Inflammatory macrophage treated with lipopolysaccharide for 1 hour (primary cell): ENCODE data around the gene RSF1.
A peak's percentile ranks its signal among the peaks of the same experiment; 100 is the strongest.
"Not testable (repeated sequence)": the region's sequence is repeated elsewhere in the genome, so short reads cannot be mapped to it uniquely, and the experiment has no call there.

Experiments
- DNase-seq, 2 donors: peaks; one replicate each; pipeline ENCODE4 v3.0.0-alpha.2; 2020 to 2022

Gene RSF1, protein sequence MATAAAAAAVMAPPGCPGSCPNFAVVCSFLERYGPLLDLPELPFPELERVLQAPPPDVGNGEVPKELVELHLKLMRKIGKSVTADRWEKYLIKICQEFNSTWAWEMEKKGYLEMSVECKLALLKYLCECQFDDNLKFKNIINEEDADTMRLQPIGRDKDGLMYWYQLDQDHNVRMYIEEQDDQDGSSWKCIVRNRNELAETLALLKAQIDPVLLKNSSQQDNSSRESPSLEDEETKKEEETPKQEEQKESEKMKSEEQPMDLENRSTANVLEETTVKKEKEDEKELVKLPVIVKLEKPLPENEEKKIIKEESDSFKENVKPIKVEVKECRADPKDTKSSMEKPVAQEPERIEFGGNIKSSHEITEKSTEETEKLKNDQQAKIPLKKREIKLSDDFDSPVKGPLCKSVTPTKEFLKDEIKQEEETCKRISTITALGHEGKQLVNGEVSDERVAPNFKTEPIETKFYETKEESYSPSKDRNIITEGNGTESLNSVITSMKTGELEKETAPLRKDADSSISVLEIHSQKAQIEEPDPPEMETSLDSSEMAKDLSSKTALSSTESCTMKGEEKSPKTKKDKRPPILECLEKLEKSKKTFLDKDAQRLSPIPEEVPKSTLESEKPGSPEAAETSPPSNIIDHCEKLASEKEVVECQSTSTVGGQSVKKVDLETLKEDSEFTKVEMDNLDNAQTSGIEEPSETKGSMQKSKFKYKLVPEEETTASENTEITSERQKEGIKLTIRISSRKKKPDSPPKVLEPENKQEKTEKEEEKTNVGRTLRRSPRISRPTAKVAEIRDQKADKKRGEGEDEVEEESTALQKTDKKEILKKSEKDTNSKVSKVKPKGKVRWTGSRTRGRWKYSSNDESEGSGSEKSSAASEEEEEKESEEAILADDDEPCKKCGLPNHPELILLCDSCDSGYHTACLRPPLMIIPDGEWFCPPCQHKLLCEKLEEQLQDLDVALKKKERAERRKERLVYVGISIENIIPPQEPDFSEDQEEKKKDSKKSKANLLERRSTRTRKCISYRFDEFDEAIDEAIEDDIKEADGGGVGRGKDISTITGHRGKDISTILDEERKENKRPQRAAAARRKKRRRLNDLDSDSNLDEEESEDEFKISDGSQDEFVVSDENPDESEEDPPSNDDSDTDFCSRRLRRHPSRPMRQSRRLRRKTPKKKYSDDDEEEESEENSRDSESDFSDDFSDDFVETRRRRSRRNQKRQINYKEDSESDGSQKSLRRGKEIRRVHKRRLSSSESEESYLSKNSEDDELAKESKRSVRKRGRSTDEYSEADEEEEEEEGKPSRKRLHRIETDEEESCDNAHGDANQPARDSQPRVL (N-terminal part only)

DNA sequence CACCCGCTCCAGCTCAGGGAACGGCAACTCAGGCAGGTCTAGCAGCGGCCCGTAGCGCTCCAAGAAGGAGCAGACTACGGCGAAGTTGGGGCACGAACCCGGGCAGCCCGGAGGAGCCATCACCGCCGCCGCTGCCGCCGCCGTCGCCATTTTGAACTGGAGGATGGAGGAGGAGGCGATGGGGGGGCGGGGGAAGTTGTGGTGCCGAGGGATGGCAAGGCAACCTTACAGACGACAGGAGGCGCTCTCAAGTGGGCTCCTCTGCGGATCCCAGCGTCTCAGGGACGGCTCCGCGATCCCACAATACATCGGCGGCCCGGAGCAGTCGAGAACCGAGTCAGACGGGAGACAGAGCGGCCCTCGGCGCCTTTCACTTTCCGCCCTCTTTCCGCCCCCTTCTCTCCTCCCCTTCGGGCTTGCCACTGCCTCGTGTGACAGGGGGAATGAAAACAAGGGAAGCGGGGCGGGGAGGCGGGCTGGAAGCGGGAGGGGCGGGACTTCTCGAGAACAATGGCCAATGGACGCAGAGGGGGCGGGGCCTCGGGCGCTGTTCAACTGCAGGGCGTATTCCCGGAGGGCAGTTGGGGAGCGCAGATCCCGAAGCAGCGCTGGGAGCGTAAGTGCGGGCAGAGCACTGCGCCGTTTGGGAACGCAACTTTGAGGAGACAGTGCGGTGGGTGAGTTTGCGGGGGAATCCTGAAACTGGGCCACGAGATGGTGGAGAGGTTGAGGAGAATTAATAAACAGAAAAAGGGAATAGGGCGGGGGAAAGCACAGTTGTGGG, at the start of gene RSF1, which contains the start of gene AAMDC:
Gene RSF1, minus strand, starts transcription at position 158 of the 784 bp plus-strand sequence. Its CDS starts 8 bp downstream, at position 150.
Gene AAMDC, plus strand, starts transcription at position 580 of the 784 bp plus-strand sequence. CDS start 21,353 bp downstream, outside the sequence.
- DNase-seq, result peak; percentile 97 to 98

DNA sequence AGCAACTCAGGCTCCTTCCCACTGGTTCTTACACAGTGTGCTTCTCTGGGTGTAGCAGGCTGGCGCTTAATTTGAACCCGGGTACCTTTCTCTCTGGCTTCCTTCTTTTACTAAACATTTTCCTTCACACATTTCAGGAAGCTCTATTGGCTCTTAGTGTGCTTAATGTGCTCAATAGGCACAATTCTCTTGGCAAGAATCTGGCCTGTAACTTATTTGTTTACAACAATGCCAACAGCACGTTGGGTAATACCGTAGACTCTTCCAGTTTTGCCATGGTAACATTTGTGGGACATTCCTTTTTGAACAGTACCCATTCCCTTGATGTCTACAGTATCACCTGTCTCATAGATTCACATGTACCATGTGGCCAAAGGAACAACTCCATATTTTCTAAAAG, 48.2 kb upstream of the RSF1 start:
- no peak for DNase-seq

DNA sequence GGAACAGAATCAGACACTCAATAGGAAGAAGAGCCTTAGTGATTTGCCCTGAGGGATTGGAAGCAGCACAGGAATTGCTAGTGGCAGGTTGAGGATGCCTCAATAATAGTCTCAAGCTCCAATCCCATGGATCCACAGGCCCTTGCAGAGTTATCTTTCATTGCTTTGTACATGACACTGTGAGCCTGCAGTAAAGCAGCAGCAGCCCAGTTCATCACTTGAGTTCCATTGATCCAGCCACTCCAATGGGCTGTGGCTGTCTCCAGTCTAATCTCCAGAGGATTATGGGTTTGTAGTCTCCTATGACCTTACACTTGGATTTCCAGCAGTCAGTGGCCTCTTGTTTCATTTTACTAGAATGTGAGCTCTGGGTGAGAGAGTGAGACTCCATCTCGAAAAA, 45.8 kb upstream of the RSF1 start:
- no peak for DNase-seq

DNA sequence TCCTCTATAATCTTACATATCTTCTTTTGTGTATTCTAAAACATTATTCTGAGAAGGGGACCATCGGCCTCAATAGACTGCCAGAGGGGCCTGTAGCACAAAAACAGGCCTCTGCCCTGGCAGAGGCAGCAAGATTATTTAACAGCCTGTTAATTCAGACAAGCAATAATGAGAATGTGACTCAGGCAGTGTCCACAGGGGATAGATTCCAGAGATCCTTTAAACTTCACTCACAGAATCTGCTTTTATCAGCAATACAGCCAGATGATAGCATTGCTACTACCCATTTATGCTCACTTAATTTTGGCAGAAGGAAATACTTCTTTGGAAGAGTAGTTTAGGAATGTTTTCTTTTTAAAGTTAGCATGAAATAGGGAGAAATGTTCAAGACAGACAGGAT, 45.3 kb upstream of the RSF1 start:
- DNase-seq, result no peak

DNA sequence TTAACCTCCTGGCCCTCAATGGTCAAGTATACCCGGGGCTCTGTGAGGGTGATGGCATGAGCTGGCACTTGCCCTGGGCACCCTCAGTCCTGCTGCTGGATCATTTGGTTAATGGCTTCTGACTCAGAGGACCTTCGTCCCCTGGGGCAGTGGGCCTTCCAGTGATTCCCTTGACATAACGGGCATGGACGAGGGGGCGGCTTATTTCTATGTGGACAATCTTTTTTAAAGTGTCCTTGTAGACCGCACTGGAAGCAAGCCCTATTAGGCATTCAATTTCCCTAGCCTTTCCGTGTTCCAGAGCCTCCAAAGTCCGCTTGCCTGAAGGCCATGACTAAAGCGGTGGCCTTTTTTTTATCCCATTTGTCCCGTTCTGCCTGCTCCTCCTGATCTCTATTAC, 40.9 kb upstream of the RSF1 start:
- not testable (repeated sequence) for DNase-seq

DNA sequence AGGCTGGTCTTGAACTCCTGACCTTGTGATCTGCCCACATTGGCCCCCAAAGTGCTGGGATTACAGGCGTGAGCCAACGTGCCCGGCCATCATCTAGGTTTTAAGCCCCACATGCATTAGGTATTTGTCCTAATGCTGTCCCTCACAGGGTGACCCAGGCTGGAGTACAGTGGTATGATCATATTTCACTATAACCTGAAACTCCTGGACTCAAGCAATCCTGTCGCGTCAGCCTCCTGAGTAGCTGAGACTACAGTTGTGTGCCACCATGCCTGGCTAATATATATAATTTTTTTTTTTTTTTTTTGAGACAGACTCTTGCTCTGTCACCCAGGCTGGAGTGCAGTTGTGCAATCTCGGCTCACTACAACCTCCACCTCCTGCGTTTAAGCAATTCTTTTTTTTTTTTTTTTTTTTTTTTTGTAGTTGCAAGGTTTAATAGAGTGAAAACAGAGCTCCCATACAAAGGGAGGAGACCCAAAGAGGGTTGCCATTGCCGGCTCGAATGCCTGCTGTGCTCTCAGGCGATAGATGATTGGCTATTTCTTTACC, 37.5 kb upstream of the RSF1 start:
- not testable (repeated sequence) for DNase-seq

DNA sequence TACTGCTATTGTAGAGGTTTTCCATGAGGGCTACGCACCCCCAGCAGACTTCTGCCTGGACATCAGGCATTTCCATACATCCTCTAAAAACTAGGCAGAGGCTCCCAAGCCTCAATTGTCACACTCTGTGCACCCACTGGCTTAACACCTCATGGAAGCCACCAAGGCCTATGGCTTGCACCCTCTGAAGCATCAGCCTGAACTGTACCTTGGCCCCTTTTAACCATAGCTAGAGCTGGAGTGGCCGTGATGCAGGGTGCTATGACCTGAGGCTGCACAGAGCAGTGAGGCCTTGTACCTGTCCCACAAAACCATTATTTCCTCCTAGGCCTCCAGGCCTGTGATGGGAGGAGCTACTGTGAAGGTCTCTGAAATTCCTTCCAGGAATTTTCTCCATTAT, 34.3 kb upstream of the RSF1 start:
- no peak for DNase-seq

DNA sequence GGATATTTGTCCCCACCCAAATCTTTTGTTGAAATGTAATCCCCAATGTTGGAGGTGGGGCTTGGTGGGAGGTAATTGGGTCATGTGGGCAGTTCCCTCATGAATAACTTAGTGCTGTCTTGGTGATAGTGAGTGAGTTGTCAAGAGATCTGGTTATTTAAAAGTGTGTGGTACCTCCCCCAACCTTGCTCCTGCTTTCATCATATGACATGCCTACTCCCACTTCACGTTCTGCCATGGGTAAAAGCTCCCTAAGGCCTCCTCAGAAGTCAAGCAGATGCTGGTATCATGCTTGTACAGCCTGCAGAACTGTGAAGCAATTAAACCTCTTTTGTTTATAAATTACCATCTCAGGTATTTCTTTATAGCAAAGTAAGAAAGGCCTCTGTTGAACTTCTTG, 31.0 kb upstream of the RSF1 start:
- DNase-seq, result no peak

DNA sequence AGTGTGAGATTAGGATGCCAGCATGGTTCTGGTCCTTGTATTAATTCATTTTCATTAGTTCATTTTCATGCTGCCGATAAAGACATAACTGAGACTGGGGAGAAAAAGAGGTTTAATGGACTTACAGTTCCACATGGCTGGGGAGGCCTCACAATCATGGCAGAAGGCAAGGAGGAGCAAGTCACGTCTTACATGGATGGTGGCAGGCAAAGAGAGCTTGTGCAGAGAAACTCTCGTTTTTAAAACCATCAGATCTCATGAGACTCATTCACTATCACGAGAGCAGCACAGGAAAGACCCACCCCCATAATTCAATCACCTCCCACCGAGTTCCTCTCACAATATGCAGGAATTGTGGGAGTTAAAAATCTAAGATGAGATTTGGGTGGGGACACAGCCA, 23.2 kb upstream of the RSF1 start:
- DNase-seq, result not testable (repeated sequence)

DNA sequence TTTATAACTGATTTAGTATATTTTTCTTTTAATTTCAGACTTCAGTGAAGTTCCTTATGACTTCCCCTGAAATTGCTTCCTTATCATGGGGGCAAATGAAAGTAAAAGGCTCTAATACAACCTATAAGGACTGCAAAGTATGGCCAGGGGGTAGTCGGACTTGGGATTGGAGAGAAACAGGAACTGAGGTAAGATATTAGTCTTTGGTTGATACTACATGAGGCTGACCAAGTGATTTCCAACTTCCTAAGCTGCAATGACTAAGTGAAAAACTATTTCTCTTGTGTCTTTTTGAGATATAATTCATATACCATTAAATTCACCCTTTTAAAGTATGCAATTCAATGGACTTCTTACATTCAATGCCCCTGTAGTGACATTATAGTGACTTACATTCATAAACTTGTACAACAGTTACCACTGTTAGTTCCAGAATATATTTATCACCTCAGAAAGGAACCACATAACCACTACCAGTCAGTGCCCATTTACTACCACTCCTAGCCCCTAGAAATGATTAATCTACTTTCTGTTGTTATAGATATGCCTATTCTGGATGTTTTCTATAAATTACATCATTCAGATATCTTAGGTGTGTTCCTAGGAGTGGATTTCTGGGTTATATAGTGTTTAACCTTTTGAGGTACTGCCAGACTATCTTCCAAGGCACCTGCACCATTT, 22.1 kb upstream of the RSF1 start:
- peak; percentile 24 to 36 for DNase-seq

DNA sequence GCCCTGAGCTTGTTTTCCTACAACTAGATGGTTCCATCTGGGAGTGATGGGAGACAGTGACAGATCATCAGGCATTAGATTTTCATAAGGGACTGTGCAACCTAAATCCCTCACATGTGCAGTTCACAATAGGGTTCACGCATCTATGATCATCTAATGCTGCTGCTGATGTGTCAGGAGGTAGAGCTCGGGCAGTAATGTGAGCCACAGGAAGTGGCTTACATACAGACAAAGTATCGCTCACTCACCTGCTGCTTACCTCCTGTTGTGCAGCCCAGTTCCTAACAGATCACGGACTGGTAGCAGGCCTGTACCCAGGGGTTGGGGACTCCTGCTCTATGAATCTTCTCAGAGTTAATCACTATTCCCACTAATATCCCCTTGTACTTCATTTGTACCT, 12.8 kb upstream of the RSF1 start:
- no peak for DNase-seq

DNA sequence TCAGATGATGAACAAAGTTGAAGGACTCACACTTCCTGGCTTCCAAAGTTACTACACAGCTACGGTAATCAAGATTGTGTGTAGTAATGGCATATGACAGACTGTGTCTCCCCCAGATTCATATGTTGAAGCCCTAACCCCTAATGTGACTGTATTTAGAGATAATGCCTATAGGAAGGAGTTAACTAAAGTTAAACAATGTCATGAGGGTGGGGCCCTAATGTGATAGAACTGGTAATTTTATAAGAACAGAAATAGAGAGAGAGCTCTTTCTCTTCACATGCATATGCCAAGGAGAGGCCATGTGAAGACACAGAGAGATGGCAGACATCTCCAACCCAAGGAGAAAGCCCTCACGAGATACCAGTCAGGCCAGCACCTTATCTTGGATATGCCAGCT, 8.4 kb upstream of the RSF1 start:
- no peak for DNase-seq

DNA sequence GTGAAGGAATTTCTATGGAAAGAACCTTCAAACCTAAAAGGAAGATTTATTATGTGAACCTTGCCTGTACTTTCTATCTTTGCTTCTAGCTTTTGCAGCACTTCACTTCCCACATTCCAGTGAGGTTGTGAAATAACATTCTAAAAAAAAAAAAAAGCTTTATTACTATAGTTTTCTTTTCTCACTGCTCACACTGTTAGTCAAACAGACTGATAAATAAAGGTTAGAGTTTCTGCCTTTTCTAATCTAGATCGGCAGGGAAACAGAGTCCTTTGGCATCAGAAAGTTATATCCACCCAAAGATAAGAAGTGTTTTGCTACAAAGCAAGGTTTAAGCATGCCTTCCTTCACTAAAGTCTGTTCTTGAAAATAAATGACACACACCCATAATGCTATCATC, 3.3 kb upstream of the RSF1 start:
- peak; percentile 18 to 43 for DNase-seq

DNA sequence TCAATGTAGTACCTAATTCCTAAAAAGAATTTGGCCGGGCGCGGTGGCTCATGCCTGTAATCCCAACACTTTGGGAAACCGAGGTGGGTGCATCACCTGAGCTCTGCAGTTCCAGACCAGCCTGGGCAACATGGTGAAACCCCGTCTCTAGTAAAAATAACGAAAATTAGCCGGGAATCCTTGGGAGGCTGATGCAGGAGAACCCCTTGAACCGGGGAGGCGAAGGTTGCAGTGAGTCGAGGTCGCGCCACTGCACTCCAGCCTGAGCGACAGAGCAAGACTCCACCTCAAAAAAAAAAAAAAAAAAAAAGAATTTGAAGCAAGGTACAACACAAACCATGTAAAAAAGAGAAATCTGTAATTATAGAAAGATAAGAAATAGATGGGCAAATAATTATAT, 1.6 kb upstream of the RSF1 start:
- not testable (repeated sequence) for DNase-seq

DNA sequence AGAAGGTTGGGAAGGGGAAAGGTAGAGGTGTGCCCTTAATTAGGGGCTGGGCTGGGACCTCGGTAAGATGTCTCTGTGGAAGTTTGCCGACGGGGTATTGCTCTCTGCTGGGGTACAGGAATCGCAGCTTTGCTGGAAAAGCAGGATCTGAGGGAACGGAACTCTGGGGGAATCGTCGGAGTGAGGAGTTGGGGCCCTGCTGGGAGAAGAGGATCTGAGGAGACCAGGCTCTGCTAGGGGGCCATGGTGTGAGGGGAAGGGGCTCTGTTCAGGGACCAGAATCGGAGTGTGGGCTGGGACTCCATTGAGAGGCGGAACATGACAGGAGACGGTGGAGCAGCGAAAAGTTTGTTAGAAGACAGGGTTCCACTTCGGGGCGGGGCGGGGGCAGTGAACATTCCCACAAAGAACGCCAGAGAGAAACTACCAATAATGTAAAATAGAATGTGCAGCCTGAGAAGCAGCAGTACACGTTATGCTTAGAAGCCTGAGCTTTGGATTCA, 878 bp upstream of the RSF1 start:
- no peak for DNase-seq

DNA sequence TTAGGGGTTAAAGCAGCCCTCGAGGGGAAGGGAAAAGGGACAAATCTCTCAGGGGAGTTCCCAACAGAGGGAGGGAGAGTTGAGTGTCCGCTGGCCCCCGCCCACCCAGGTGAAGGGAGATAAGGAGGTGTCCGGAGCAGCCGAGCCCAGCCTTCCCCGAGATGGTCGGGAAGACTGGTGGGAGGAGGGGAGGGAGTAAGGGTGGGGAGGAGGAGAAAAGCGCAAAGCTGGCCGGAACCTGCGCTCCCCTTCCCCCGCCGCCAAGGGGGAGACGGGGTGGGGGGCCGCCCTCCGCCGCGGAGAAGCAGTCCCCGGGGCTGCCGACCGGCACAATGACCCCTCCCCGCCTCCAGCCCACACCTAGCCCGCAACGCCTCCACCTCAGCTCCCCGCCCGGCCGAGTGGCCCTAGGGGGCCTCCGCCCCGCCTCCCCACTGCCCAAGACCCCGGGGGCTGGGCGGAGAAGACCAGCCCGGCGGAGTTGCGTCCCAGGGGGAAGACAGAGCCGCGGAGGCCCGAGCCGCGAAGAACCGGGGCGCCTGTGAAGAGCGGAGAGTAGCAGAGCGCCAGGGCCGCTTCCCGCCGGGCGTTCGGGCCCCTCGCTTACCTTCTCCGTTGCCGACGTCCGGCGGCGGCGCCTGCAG, 479 bp downstream of the RSF1 start:
- DNase-seq, result peak; percentile 20 to 43

DNA sequence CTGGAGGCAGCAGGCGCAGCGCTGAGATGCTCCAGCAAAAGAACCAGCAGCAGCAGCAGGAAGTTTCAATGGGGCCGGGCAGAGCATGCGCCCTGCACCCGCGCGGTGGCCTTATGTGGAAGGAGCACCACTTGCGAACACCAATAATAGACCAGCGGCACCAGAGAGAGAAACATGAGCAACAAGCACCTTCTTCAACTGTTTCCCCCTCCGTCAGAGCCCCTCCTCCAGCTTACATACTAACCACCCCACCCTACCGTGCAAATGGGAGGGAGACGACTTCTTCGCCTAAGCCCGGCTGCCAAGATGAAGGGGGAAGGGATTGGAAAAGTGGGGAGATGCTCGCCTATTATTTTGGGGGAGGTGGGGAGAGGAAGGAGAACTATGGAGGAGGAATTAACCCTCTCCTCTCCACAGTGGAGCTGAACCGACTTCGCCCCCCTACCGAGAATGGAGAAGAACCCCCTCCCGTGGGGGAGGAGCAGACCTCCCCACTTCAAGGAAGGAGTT, 1.1 kb downstream of the RSF1 start:
- peak; percentile 74 to 79 for DNase-seq

DNA sequence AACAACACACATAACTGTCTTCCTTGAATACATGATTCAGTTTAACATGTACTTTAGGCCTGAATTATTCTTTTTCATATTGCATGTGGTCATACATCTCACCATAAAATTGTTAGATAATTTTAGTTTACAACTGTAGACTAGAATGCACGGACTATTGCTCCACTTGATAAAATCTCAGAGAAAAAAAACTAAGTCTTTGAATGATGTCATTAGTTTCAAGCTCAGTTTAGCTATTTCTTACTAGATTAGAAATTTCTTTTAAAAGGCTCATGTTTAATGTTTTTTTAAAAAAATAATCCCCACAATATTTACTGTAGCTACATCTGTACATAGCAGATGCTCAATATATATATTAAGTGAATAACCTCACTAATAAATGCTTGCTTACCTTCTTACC, 5.1 kb downstream of the RSF1 start:
- DNase-seq, result no peak

DNA sequence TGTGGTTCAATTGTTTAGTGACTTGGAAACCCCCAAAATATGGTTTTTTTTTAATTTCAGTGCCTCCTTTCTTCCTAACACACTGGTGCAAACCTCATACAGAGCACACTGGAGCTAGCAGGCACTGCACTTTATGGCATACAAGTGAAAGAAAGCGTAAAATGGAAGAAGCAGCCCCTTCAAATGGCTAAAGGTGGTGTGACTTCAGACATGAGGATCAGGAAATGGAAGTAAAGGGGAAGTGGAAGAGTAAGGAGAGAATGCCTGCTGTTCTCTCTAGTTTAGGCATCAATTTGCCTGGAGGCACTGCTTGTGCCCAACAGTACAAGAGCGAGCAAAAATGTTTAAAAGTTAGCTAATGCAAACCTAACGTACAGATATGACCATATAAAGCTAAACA, 5.7 kb downstream of the RSF1 start:
- DNase-seq, result no peak

DNA sequence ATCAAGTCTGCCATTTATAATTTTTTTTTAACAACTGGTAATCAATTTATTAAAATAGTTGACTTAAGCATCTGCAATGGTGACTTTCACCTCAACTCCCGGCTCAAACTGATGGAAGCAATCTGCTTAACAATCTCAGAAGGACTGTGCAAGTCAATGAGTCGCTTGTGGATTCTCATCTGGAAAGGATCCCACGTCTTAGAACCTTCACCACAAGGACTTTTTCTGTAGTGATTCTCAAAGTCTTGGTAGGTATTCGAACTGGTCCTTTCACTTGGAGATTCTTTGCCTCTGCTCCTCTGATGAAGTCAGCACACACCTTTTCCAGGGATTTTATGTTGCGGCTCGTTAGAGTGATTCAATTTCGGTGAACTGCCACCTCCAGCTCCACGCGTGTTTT, 7.3 kb downstream of the RSF1 start:
- no peak for DNase-seq
